ENCODE measurements around the gene TGM2.

DNA sequence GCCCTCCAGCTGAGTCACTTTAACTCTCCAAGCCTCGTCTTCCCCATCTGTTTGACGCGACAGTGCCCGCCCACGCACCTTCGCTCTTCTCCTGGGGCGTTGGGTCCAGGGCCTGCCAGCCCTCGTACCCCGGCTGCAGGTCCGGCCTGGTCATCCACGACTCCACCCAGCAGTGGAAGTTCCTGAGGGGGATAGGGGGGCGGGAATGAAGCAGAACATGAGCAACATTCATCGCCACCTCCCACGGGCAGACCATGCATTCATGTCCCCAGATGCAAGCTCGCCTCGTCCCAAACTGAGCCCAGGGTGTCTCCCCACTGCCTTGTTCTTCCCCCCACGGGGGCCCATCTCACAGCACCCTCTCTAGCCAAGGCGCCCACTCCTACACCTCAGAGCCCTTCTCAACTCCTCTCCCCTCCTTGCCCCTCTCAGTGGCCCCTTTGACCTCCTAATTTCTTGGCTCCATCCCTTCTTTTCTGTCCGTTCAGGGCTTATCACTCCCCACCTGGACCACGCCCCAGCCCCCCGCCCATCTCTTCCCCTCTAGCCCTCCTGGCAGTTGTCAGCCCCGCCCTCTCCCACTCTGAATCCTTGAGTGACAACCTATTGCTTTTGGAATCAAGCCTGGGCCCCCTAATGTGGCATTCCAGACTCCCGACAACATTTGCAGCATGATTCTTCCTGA lies 23.7 kb downstream of the TGM2 start:
- TF ChIP-seq CTCF (tag by site-specific recombination; IDR thresholded peaks at IDR 0.05) (no peak), ZBTB17 (tag by site-specific recombination; IDR thresholded peaks at IDR 0.05) (no peak), ZNF16 (tag by site-specific recombination; IDR thresholded peaks at IDR 0.05; ENCODE audit: low read depth) (no peak), ZNF155 (tag by site-specific recombination; IDR thresholded peaks at IDR 0.05) (no peak), ZNF174 (tag by site-specific recombination; IDR thresholded peaks at IDR 0.05) (no peak), ZNF785 (tag by site-specific recombination; IDR thresholded peaks at IDR 0.05) (no peak), ZNF670 (tag by site-specific recombination; IDR thresholded peaks at IDR 0.05; ENCODE audit: low read depth) (no peak), SETDB1 (IDR thresholded peaks at IDR 0.05; ENCODE audit: insufficient read length, low read length) (no peak), ZBTB7A (tag by site-specific recombination; IDR thresholded peaks at IDR 0.05; ENCODE audit: low read depth) (no peak), YY1 (tag by site-specific recombination; IDR thresholded peaks at IDR 0.05) (no peak)
